CD8-positive, alpha-beta memory T cell (primary cell): ENCODE results near the gene ARHGEF18. TPM values are rescaled to one million over a fixed set of nuclear protein-coding genes. Genes with fewer than 3 reads are reported as not detected.

Source experiments
- CTCF ChIA-PET: fragments of 350-600 bp; sonication (Branson Sonifier 250); formaldehyde crosslinking; loops from one replicate; lab custom pipeline; 2021; ENCODE audit warnings: antibody characterized with exemption; lab: Charles Lee
- POLR2A ChIA-PET: fragments of 350-600 bp; sonication (Branson Sonifier 250); formaldehyde crosslinking; loops from one replicate; lab custom pipeline; 2021; ENCODE audit warnings: antibody characterized with exemption; lab: Charles Lee
- DNase-seq, 5 donors: peaks; one replicate each; pipeline versions ENCODE4 v3.0.0 to v3.0.0-alpha.2; 2020 to 2022; ENCODE audit warnings: mixed read lengths in 1 of 5
- H3K27ac ChIP-seq: one replicate; pipeline ENCODE4 v1.7.0; 2013; ENCODE audit warnings: low read depth, mild to moderate bottlenecking, low read length, moderate library complexity
- H3K27me3 ChIP-seq: 2 replicates; pipeline ENCODE4 v1.7.0; 2013; ENCODE audit warnings: low read length, mild to moderate bottlenecking; ENCODE audit not compliant: insufficient read depth, poor library complexity, severe bottlenecking
- H3K36me3 ChIP-seq: 2 replicates; pipeline ENCODE4 v1.7.0; 2013; ENCODE audit warnings: mild to moderate bottlenecking, low read length, moderate library complexity; ENCODE audit not compliant: insufficient read depth
- H3K4me1 ChIP-seq: 2 replicates; pipeline ENCODE4 v1.7.0; 2013; ENCODE audit warnings: mild to moderate bottlenecking, low read length, moderate library complexity; ENCODE audit not compliant: insufficient read depth
- H3K4me3 ChIP-seq: 2 replicates; pipeline ENCODE4 v1.7.0; 2013; ENCODE audit warnings: mild to moderate bottlenecking, low read length
- H3K9me3 ChIP-seq: 2 replicates; pipeline ENCODE4 v1.7.0; 2013; ENCODE audit warnings: mild to moderate bottlenecking, low read length
- H3K27ac Mint-ChIP-seq, 8 donors: one replicate each; pipeline ENCODE4 v1.8.0; 2020 to 2021; ENCODE audit warnings: mixed read lengths in 8 of 8, mild to moderate bottlenecking in 6 of 8, inconsistent platforms in 3 of 8, moderate library complexity in 3 of 8
- H3K27me3 Mint-ChIP-seq, 2 donors: one replicate each; pipeline ENCODE4 v1.8.0; 2020 to 2021; ENCODE audit warnings: mixed read lengths in 2 of 2, mild to moderate bottlenecking in 1 of 2, moderate library complexity in 1 of 2
- H3K36me3 Mint-ChIP-seq, 3 donors: one replicate each; pipeline ENCODE4 v1.8.0; 2020 to 2021; ENCODE audit warnings: mixed read lengths in 3 of 3, inconsistent platforms in 1 of 3, mild to moderate bottlenecking in 1 of 3
- H3K4me1 Mint-ChIP-seq, 3 donors: one replicate each; pipeline ENCODE4 v1.8.0; 2020 to 2021; ENCODE audit warnings: mixed read lengths in 3 of 3, inconsistent platforms in 1 of 3, mild to moderate bottlenecking in 1 of 3
- H3K4me3 Mint-ChIP-seq, 7 donors: one replicate each; pipeline ENCODE4 v1.8.0; 2020 to 2021; ENCODE audit warnings: mixed read lengths in 7 of 7, mild to moderate bottlenecking in 6 of 7, moderate library complexity in 4 of 7, inconsistent platforms in 2 of 7
- H3K9me3 Mint-ChIP-seq, 5 donors: one replicate each; pipeline ENCODE4 v1.8.0; 2020 to 2022; ENCODE audit warnings: mixed read lengths in 5 of 5, mild to moderate bottlenecking in 3 of 5, moderate library complexity in 2 of 5, inconsistent platforms in 1 of 5
- polyA plus RNA-seq: library from polyadenylated mRNA; unstranded; fragments of 300-500 nt; fragmentation: Illumina TruSeq; gene quantifications from one replicate; pipeline ENCODE4 v1.2.3, GENCODE V29; 2021
- total RNA-seq, 2 experiments: library from RNA; stranded (reverse); gene quantifications; one replicate each; pipeline ENCODE4 v1.2.3, GENCODE V29; 2021

Gene ARHGEF18
- total and polyA plus RNA-seq, 3 experiments from 2014 or later = 9.6 to 53.3 (median 51.0) TPM

DNA sequence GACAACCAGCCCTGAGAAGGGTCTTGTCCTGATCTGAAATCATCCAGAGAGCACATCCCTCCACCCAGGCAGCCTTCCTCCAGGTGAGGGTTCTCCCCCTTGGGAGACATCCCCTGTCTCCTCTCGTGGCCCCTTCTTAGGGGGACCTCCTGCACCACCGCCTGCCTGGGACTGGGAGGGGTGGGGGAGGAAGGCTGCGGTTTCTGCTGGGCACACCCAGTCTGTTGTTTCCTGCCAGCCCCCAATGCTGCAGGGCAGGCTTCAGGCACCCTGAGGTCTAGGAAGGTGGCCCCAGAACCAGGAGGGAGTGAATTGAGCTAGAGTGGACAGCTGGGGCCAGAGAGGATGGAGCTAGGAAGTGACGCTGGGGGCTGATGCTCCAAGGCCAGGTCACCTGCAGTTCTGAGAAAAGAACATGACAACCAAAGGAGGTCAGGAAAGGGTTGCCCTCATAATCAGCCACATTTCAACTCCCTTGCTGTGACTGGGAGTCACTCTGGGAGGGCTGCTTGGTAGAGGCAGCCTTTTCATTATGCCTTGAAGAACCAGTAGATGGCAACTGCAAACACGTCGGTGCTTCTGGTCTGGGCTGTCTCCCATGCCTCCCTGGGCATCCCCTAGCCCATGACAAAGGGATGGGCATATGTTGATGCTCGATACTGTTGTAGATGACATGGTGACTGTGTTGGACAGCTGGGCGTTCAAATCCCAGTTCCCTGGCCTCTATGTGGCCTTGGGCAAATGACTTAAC is 1.4 kb downstream of the ARHGEF18 start:
- Mint-ChIP-seq H3K27me3 (no peaks in the 10 kb centered on the region), H3K9me3 (peaks cover 0 to 10% (median 5%) of the 10 kb centered on the region in 5 donors), H3K4me1 (peaks cover 62 to 88% (median 76%) of the 10 kb centered on the region in 3 donors), H3K4me3 (peak overlapping the region; percentile 95 to 100 (median 99)), H3K36me3 (peaks cover 13 to 53% (median 29%) of the 10 kb centered on the region in 3 donors), H3K27ac (peak overlapping the region; percentile 94 to 100 (median 96))
- Histone ChIP-seq H3K4me3 (peak overlapping the region; percentile 94), H3K4me1 (peaks cover 68% of the 10 kb centered on the region), H3K27me3 (no peaks in the 10 kb centered on the region), H3K36me3 (peaks cover 11% of the 10 kb centered on the region), H3K27ac (peak overlapping the region; percentile 61), H3K9me3 (no peaks in the 10 kb centered on the region)
- peak; percentile 42 to 87 (median 63) for DNase-seq
- ChIA-PET POLR2A (interaction anchor here (0.6 to 2.0 kb wide), 6 partner anchors 9 to 430 kb away, joined by 3 to 17 read pairs (median 4); partner anchors contain the start of genes TRAPPC5 and ZNF557), CTCF (interaction anchor here (0.6 to 2.6 kb wide), 9 partner anchors 9 to 424 kb away, joined by 3 to 15 read pairs (median 4); partner anchors contain the start of genes MCOLN1 and ZNF557)

DNA sequence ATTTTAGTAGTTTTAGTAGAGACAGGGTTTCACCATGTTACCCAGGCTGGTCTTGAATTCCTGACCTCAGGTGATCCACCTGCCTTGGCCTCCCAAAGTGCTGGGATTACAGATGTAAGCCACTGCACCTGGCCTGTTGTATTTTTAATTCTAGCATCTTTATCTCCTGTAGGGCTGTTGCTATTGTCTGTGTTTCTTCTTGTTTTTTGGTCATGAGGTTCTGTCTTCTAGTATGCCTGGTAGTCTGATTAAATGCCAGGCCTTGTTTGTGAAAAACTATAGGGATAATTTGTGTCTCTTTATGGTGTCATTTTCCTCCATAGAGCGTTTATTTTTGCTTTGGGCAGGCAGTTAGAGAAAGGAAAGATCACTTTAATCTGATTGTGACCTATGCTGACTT is 3.1 kb downstream of the ARHGEF18 start:
- Mint-ChIP-seq H3K36me3 (peaks cover 13 to 65% (median 30%) of the 10 kb centered on the region in 3 donors), H3K9me3 (peaks cover 0 to 10% (median 5%) of the 10 kb centered on the region in 5 donors), H3K27me3 (no peaks in the 10 kb centered on the region), H3K27ac (peak overlapping the region; percentile 55 to 100 (median 95)), H3K4me3 (peak overlapping the region; percentile 88 to 100 (median 99)), H3K4me1 (peaks cover 50 to 82% (median 65%) of the 10 kb centered on the region in 3 donors)
- POLR2A ChIA-PET = interaction anchor here (0.7 kb wide), 2 partner anchors 158 to 253 kb away, joined by 3 to 4 read pairs; no protein-coding TSS in a partner anchor
- Histone ChIP-seq H3K4me1 (peaks cover 67% of the 10 kb centered on the region), H3K27ac (no peak overlapping the region), H3K27me3 (no peaks in the 10 kb centered on the region), H3K36me3 (peaks cover 21% of the 10 kb centered on the region), H3K9me3 (no peaks in the 10 kb centered on the region), H3K4me3 (peak overlapping the region; percentile 42)
- CTCF ChIA-PET = interaction anchor here (0.5 to 4.3 kb wide), 3 partner anchors 11 to 15 kb away, joined by 3 to 31 read pairs (median 15); no protein-coding TSS in a partner anchor
- no peak for DNase-seq

GRCh38 chr19:7355151-7355820 is 6.5 kb downstream of the ARHGEF18 start:
- DNase-seq = no peak
- Histone ChIP-seq H3K27ac (no peak overlapping the region), H3K4me1 (peaks cover 75% of the 10 kb centered on the region), H3K9me3 (no peaks in the 10 kb centered on the region), H3K27me3 (no peaks in the 10 kb centered on the region), H3K4me3 (no peak overlapping the region), H3K36me3 (peaks cover 25% of the 10 kb centered on the region)
- peak overlapping the region in 6 of 8 donors; percentile 49 to 98 (median 80) for H3K27ac Mint-ChIP-seq
- H3K9me3 Mint-ChIP-seq = peaks cover 0 to 9% (median 5%) of the 10 kb centered on the region in 5 donors
- peaks cover 57 to 88% (median 82%) of the 10 kb centered on the region in 3 donors for H3K4me1 Mint-ChIP-seq
- CTCF ChIA-PET = interaction anchor here (0.8 to 4.3 kb wide), 19 partner anchors 8 to 256 kb away, joined by 3 to 31 read pairs (median 4); no protein-coding TSS in a partner anchor
- POLR2A ChIA-PET = interaction anchor here (1.9 kb wide), 1 partner anchor 10 kb away, joined by 16 read pairs; no protein-coding TSS in a partner anchor
- H3K36me3 Mint-ChIP-seq = peaks cover 21 to 78% (median 26%) of the 10 kb centered on the region in 3 donors
- no peaks in the 10 kb centered on the region for H3K27me3 Mint-ChIP-seq
- H3K4me3 Mint-ChIP-seq = peak overlapping the region in 3 of 7 donors; percentile 8 to 60 (median 47)

DNA sequence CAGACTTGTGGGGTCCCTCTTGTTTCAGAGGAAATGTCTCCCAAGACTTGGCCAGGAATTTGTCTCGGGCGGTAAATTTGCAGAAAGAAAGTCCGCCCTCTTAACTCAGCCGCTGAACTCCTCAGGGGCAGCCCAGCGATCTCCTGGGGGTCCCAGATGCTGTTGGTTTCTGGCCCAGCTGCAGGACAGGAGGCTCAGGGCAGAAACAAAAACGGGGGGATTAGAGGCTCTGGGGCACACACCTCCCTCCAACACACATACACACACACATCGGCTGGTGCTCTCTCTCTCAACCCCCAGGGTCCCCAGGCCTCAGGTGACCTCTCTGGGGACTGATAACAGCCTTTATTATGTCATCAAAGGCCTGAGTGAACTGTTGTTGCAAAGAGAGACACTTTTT is 7.1 kb downstream of the ARHGEF18 start:
- Histone ChIP-seq H3K36me3 (peaks cover 25% of the 10 kb centered on the region), H3K9me3 (no peaks in the 10 kb centered on the region), H3K27ac (no peak overlapping the region), H3K4me1 (peaks cover 73% of the 10 kb centered on the region), H3K4me3 (no peak overlapping the region), H3K27me3 (no peaks in the 10 kb centered on the region)
- H3K4me3 Mint-ChIP-seq = peak overlapping the region in 1 of 7 donors; percentile 36
- H3K9me3 Mint-ChIP-seq = peaks cover 0 to 8% (median 5%) of the 10 kb centered on the region in 5 donors
- H3K36me3 Mint-ChIP-seq = peaks cover 21 to 79% (median 23%) of the 10 kb centered on the region in 3 donors
- DNase-seq = no peak
- peaks cover 54 to 87% (median 76%) of the 10 kb centered on the region in 3 donors for H3K4me1 Mint-ChIP-seq
- ChIA-PET POLR2A (interaction anchor here (0.6 kb wide), 1 partner anchor 1249 kb away, joined by 3 read pairs; no protein-coding TSS in a partner anchor), CTCF (interaction anchor here (0.8 to 4.3 kb wide), 5 partner anchors 10 to 206 kb away, joined by 3 to 31 read pairs (median 5); no protein-coding TSS in a partner anchor)
- peak overlapping the region in 2 of 8 donors; percentile 15 to 79 for H3K27ac Mint-ChIP-seq
- H3K27me3 Mint-ChIP-seq = no peaks in the 10 kb centered on the region

DNA sequence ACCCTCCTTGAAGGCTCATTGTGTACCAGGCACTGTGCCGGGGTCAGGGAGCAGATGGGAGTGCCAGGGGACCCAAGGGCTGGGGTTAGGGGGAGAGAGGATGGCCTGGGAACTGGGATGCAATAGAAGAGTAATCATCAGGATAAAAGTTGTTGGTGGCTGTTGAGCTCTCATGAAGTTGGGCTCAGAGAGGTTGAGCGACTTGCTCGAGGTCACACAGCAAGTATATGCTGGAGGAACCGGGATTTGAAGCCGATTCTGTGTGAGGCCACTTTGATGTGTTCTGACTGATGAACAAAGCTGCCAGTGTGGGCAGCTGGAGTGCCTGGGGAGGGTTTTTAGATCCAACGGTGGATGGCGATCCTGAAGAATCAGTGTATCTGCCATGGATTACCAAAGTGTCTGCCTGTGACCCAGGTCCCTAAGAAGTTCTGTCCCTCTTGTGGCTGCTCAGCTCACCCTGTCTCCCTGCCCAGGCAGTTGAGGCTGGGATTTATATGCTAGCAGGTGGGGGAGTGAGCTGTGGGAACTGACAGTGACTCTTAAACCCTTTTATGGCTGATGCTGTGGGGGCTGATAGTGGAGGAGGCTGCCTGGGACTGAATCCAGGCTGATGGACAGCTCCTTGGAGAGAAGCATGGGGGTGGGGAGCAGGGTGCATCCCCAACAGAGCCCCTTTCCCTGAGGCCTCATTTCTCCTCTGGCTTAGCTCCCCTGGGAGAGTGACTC is 8.3 kb downstream of the ARHGEF18 start:
- peaks cover 54 to 84% (median 71%) of the 10 kb centered on the region in 3 donors for H3K4me1 Mint-ChIP-seq
- ChIA-PET POLR2A (interaction anchor here (0.5 kb wide), 1 partner anchor 77 kb away, joined by 6 read pairs; no protein-coding TSS in a partner anchor), CTCF (interaction anchor here (0.9 to 1.6 kb wide), 3 partner anchors 10 to 209 kb away, joined by 3 to 5 read pairs (median 3); no protein-coding TSS in a partner anchor)
- no peak for DNase-seq
- peak overlapping the region in 6 of 8 donors; percentile 47 to 80 (median 66) for H3K27ac Mint-ChIP-seq
- H3K27me3 ChIP-seq = no peaks in the 10 kb centered on the region
- no peak overlapping the region for H3K27ac ChIP-seq
- H3K4me3 Mint-ChIP-seq = peak overlapping the region in 3 of 7 donors; percentile 10 to 59 (median 24)
- H3K4me3 ChIP-seq = no peak overlapping the region
- no peaks in the 10 kb centered on the region for H3K27me3 Mint-ChIP-seq
- peaks cover 0 to 2% (median 1%) of the 10 kb centered on the region in 5 donors for H3K9me3 Mint-ChIP-seq
- H3K36me3 Mint-ChIP-seq = peaks cover 18 to 81% (median 19%) of the 10 kb centered on the region in 3 donors
- H3K9me3 ChIP-seq = no peaks in the 10 kb centered on the region
- peaks cover 63% of the 10 kb centered on the region for H3K4me1 ChIP-seq
- H3K36me3 ChIP-seq = peaks cover 22% of the 10 kb centered on the region

DNA sequence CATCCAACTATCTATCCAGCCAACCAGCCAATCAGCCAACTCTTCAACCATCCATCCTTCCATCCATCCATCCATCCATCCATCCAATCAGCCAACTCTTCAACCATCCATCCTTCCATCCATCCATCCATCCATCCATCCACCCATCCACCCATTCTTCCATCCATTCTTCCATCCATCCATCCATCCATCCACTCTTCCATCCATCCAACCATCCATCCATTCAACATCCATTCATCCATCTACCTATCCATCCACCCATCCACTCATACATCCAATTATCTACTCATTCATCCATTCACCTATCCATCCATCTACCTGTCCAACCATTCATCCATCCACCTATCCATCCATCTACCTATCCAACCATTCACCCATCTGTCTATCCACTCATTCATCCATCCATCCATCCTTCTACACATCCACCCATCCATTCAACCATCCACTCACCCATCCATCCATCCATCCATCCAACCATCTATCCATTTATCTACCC is 9.4 kb downstream of the ARHGEF18 start:
- Mint-ChIP-seq H3K4me1 (peaks cover 54 to 88% (median 74%) of the 10 kb centered on the region in 3 donors), H3K27ac (peak overlapping the region; percentile 15 to 67 (median 52))

More for the DNA sequence above, 9.4 kb downstream of the ARHGEF18 start:
- Histone ChIP-seq H3K4me3 (no peak overlapping the region), H3K27me3 (no peaks in the 10 kb centered on the region), H3K27ac (no peak overlapping the region), H3K36me3 (peaks cover 27% of the 10 kb centered on the region), H3K4me1 (peaks cover 65% of the 10 kb centered on the region), H3K9me3 (no peaks in the 10 kb centered on the region)
- no peak for DNase-seq
- Mint-ChIP-seq H3K36me3 (peaks cover 14 to 87% (median 20%) of the 10 kb centered on the region in 3 donors), H3K9me3 (peaks cover 0 to 2% (median 0%) of the 10 kb centered on the region in 5 donors), H3K4me3 (peak overlapping the region in 4 of 7 donors; percentile 1 to 62 (median 22)), H3K27me3 (no peaks in the 10 kb centered on the region)
- POLR2A ChIA-PET = no interaction called here
- CTCF ChIA-PET = interaction anchor here (0.9 to 1.6 kb wide), 3 partner anchors 9 to 25 kb away, joined by 3 to 4 read pairs (median 4); no protein-coding TSS in a partner anchor
